GM23338 (cell line): Measurements from ENCODE around the gene EYA2.

ENCODE experiments used
- CTCF ChIP-seq, 2 experiments: fragments of 200-600 bp in 1 of 2; sonication (generic) in 1 of 2; conservative IDR thresholded peaks; 2 replicates each; pipeline versions ENCODE4 v1.5.1 to v1.6.1; 2016 to 2017; ENCODE audit warnings: antibody characterized with exemption in 2 of 2, low read depth in 2 of 2, mild to moderate bottlenecking in 2 of 2, moderate library complexity in 1 of 2
- EZH2 ChIP-seq: fragments of 200-600 bp; sonication (generic); IDR thresholded peaks from one replicate; pipeline ENCODE4 v1.8.0; 2017; ENCODE audit warnings: antibody characterized with exemption, mild to moderate bottlenecking, low read depth; ENCODE audit not compliant: unreplicated experiment
- EZH2phosphoT487 ChIP-seq: fragments of 200-600 bp; sonication (generic); IDR thresholded peaks from one replicate; pipeline ENCODE4 v1.8.1; 2018; ENCODE audit warnings: antibody characterized with exemption; ENCODE audit not compliant: unreplicated experiment
- NANOG ChIP-seq: IDR thresholded peaks from 2 replicates; pipeline ENCODE4 v1.6.1; 2016; ENCODE audit warnings: antibody characterized with exemption, borderline replicate concordance
- POLR2AphosphoS5 ChIP-seq: IDR thresholded peaks from 2 replicates; pipeline ENCODE4 v1.6.1; 2016; ENCODE audit warnings: antibody characterized with exemption, low read depth
- TF ChIP-seq, protein P1 (sequence below): IDR thresholded peaks from one replicate; pipeline ENCODE4 v1.6.1; 2018; ENCODE audit warnings: antibody characterized with exemption; ENCODE audit not compliant: unreplicated experiment

DNA sequence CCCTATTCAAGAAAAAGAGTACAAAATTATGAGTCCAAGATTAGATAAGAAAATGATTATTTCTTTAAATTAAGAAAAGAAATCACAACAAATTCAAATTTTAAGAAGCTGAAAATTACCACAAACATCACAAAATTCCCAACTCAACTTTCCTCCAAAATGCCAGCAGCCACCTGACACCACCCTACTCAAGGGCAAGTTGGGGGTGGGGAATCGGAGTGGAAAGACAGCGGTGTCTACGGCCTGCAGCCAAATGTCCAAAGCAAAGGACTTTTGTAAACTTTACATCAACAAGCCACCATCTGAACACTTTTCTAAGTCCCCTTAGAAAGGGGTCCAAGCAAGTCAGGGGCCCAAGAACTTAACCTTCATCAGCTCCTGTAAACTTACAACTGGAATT, 1.6 kb upstream of the EYA2 start:
- no peak for TF ChIP-seq NANOG
- TF ChIP-seq CTCF (conservative IDR thresholded peaks at IDR 0.05; ENCODE audit: low read depth in 2 of 2) = no peak
- TF ChIP-seq, protein P1, sequence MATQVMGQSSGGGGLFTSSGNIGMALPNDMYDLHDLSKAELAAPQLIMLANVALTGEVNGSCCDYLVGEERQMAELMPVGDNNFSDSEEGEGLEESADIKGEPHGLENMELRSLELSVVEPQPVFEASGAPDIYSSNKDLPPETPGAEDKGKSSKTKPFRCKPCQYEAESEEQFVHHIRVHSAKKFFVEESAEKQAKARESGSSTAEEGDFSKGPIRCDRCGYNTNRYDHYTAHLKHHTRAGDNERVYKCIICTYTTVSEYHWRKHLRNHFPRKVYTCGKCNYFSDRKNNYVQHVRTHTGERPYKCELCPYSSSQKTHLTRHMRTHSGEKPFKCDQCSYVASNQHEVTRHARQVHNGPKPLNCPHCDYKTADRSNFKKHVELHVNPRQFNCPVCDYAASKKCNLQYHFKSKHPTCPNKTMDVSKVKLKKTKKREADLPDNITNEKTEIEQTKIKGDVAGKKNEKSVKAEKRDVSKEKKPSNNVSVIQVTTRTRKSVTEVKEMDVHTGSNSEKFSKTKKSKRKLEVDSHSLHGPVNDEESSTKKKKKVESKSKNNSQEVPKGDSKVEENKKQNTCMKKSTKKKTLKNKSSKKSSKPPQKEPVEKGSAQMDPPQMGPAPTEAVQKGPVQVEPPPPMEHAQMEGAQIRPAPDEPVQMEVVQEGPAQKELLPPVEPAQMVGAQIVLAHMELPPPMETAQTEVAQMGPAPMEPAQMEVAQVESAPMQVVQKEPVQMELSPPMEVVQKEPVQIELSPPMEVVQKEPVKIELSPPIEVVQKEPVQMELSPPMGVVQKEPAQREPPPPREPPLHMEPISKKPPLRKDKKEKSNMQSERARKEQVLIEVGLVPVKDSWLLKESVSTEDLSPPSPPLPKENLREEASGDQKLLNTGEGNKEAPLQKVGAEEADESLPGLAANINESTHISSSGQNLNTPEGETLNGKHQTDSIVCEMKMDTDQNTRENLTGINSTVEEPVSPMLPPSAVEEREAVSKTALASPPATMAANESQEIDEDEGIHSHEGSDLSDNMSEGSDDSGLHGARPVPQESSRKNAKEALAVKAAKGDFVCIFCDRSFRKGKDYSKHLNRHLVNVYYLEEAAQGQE = no peak
- TF ChIP-seq POLR2AphosphoS5 = no peak
- no peak for TF ChIP-seq EZH2
- TF ChIP-seq EZH2phosphoT487 = no peak
